Neuronal stem cell (in vitro differentiated cells): Measurements from ENCODE around the gene FLNA.

Source experiments
- DNase-seq: peaks from one replicate; pipeline ENCODE4 v3.0.0-alpha.2; 2013; ENCODE audit warnings: low spot score
- H2AFZ ChIP-seq: one replicate; pipeline ENCODE4 v1.6.1; 2013; ENCODE audit warnings: mild to moderate bottlenecking, low read length, inconsistent platforms
- H2AK5ac ChIP-seq: 2 replicates; pipeline ENCODE4 v1.6.1; 2013; ENCODE audit warnings: low read depth, mild to moderate bottlenecking, inconsistent platforms, low read length, moderate library complexity, mixed read lengths
- H2BK120ac ChIP-seq: 2 replicates; pipeline ENCODE4 v1.6.1; 2013; ENCODE audit warnings: low read depth, mild to moderate bottlenecking, inconsistent platforms, low read length, moderate library complexity, mixed read lengths
- H2BK12ac ChIP-seq: one replicate; pipeline ENCODE4 v1.6.1; 2013; ENCODE audit warnings: low read length, inconsistent platforms
- H2BK15ac ChIP-seq: 2 replicates; pipeline ENCODE4 v1.6.1; 2013; ENCODE audit warnings: mild to moderate bottlenecking, low read length, inconsistent platforms, mixed read lengths
- H2BK5ac ChIP-seq: one replicate; pipeline ENCODE4 v1.6.1; 2013; ENCODE audit warnings: inconsistent platforms, mild to moderate bottlenecking, low read length, moderate library complexity
- H3K14ac ChIP-seq: one replicate; pipeline ENCODE4 v1.6.1; 2013; ENCODE audit warnings: low read length, inconsistent platforms
- H3K18ac ChIP-seq: 2 replicates; pipeline ENCODE4 v1.6.1; 2013; ENCODE audit warnings: low read length, inconsistent platforms
- H3K23ac ChIP-seq: 2 replicates; pipeline ENCODE4 v1.6.1; 2013; ENCODE audit warnings: low read depth, mild to moderate bottlenecking, mixed read lengths, low read length, inconsistent platforms; ENCODE audit not compliant: poor library complexity
- H3K27ac ChIP-seq: replicated peaks from 3 replicates; pipeline ENCODE4 v1.5.1; 2013; ENCODE audit warnings: low read length, inconsistent platforms
- H3K27me3 ChIP-seq, 3 experiments: 2 replicates each; pipeline ENCODE4 v1.6.1; 2013; ENCODE audit warnings: low read length in 3 of 3, mild to moderate bottlenecking in 2 of 3, inconsistent platforms in 1 of 3, low read depth in 1 of 3, mixed read lengths in 1 of 3, moderate library complexity in 1 of 3; ENCODE audit not compliant: control insufficient read depth in 3 of 3, insufficient read depth in 3 of 3
- H3K36me3 ChIP-seq, 2 donors: replicated peaks in 1 of 2; 2 replicates each; pipeline ENCODE4 v1.6.1; 2013; ENCODE audit warnings: low read length in 2 of 2; ENCODE audit not compliant: control insufficient read depth in 2 of 2, insufficient read depth in 2 of 2
- H3K4ac ChIP-seq: 2 replicates; pipeline ENCODE4 v1.6.1; 2013; ENCODE audit warnings: inconsistent platforms, mild to moderate bottlenecking, low read length, moderate library complexity
- H3K4me1 ChIP-seq, 2 donors: 1 replicate in 1 of 2; 2 replicates in 1 of 2; pipeline ENCODE4 v1.6.1; 2013; ENCODE audit warnings: low read length in 2 of 2, low read depth in 1 of 2; ENCODE audit not compliant: control insufficient read depth in 2 of 2, insufficient read depth in 1 of 2
- H3K4me2 ChIP-seq: one replicate; pipeline ENCODE4 v1.6.1; 2013; ENCODE audit warnings: mild to moderate bottlenecking, low read length, inconsistent platforms; ENCODE audit not compliant: insufficient read depth, poor library complexity, severe bottlenecking
- H3K4me3 ChIP-seq, 2 donors: 2 replicates each; pipeline ENCODE4 v1.5.1; 2013; ENCODE audit warnings: low read length in 2 of 2, mild to moderate bottlenecking in 2 of 2, inconsistent platforms in 1 of 2, moderate library complexity in 1 of 2
- H3K79me1 ChIP-seq: one replicate; pipeline ENCODE4 v1.6.1; 2013; ENCODE audit warnings: low read depth, mild to moderate bottlenecking, inconsistent platforms, low read length, moderate library complexity
- H3K9ac ChIP-seq: one replicate; pipeline ENCODE4 v1.6.1; 2013; ENCODE audit warnings: mild to moderate bottlenecking, low read depth, low read length, inconsistent platforms; ENCODE audit not compliant: poor library complexity
- H3K9me3 ChIP-seq, 2 donors: replicated peaks in 1 of 2; 2 replicates each; pipeline versions ENCODE3 to v1.6.1; 2013; ENCODE audit warnings: low read length in 2 of 2, mild to moderate bottlenecking in 2 of 2, inconsistent platforms in 1 of 2, low read depth in 1 of 2, mixed read lengths in 1 of 2, moderate library complexity in 1 of 2; ENCODE audit not compliant: control insufficient read depth in 2 of 2, insufficient read depth in 1 of 2
- H4K8ac ChIP-seq: one replicate; pipeline ENCODE4 v1.6.1; 2013; ENCODE audit warnings: low read depth, mild to moderate bottlenecking, inconsistent platforms, low read length, moderate library complexity
- H4K91ac ChIP-seq: one replicate; pipeline ENCODE4 v1.6.1; 2013; ENCODE audit warnings: low read length, low read depth, mild to moderate bottlenecking, inconsistent platforms; ENCODE audit not compliant: poor library complexity
- WGBS, 2 donors: extraction: QIAGEN DNeasy Blood & Tissue Kit; methylation state at CpG; one replicate each; pipeline ENCODE4 v1.1.7; 2013; ENCODE audit warnings: missing lambda C conversion rate in 2 of 2, mixed read lengths in 1 of 2; ENCODE audit not compliant: insufficient read length in 2 of 2, insufficient replicate concordance in 1 of 2; ENCODE audit errors: extremely low coverage in 2 of 2; 5-methylcytosine and 5-hydroxymethylcytosine counted together

FLNA gene

GRCh38 chrX:154322890-154323289, 51.5 kb downstream of the FLNA start:
- H2BK12ac ChIP-seq: no peak overlapping the region
- no peak overlapping the region for H4K8ac ChIP-seq
- H3K27me3 ChIP-seq: peaks cover 0 to 64% (median 0%) of the 10 kb centered on the region in 3 experiments
- H3K79me1 ChIP-seq: no peaks in the 10 kb centered on the region
- no peak overlapping the region for H2AFZ ChIP-seq
- H3K4ac ChIP-seq: no peak overlapping the region
- no peak for DNase-seq
- H3K27ac ChIP-seq: no peak overlapping the region
- no peak overlapping the region for H3K4me2 ChIP-seq
- no peaks in the 10 kb centered on the region for H3K4me1 ChIP-seq
- H3K9ac ChIP-seq: no peak overlapping the region
- H3K14ac ChIP-seq: no peak overlapping the region
- H3K4me3 ChIP-seq: no peak overlapping the region
- no CpG with 5 or more reads among the region's 10 CpGs for WGBS, 2 donors
- no peak overlapping the region for H2BK120ac ChIP-seq
- no peak overlapping the region for H2AK5ac ChIP-seq
- no peak overlapping the region for H2BK15ac ChIP-seq
- H3K36me3 ChIP-seq: no peaks in the 10 kb centered on the region
- no peaks in the 10 kb centered on the region for H3K9me3 ChIP-seq
- H2BK5ac ChIP-seq: no peak overlapping the region
- no peak overlapping the region for H3K23ac ChIP-seq
- no peak overlapping the region for H3K18ac ChIP-seq
- no peak overlapping the region for H4K91ac ChIP-seq

GRCh38 chrX:154321594-154321993, 52.8 kb downstream of the FLNA start:
- peaks cover 0 to 56% (median 0%) of the 10 kb centered on the region in 3 experiments for H3K27me3 ChIP-seq
- DNase-seq: no peak
- no peak overlapping the region for H2BK12ac ChIP-seq

DNA sequence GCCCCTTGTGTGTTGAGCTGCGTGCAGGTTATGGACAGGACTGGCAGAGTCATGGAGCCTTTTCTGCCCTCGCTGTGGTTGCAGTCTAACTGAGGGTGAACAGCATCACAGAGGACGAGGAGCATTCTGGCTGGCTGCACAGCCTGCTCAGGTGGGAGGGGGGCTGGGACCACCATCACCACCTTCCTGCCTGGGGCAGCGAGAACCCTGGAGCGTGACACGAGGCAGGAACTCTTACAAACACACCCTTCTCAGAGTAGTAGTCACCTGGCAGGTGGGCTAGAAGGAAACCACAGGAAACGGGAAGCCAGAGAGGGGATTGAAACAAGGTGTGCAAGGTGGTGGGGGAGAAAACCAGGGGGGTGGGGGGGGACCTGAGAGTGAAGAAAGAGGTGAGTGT, 53.3 kb downstream of the FLNA start:
- no peaks in the 10 kb centered on the region for H3K4me1 ChIP-seq
- H2BK120ac ChIP-seq: no peak overlapping the region
- no peak overlapping the region for H3K23ac ChIP-seq
- no peak for DNase-seq
- H3K4me2 ChIP-seq: no peak overlapping the region
- no peak overlapping the region for H4K91ac ChIP-seq
- no peak overlapping the region for H2BK5ac ChIP-seq
- H3K4ac ChIP-seq: no peak overlapping the region
- H2AK5ac ChIP-seq: no peak overlapping the region
- H3K79me1 ChIP-seq: no peaks in the 10 kb centered on the region
- no peak overlapping the region for H3K18ac ChIP-seq
- WGBS, 2 donors: no CpG with 5 or more reads among the region's 7 CpGs
- no peak overlapping the region for H2BK15ac ChIP-seq
- peak overlapping the region; percentile 21 for H3K14ac ChIP-seq
- no peak overlapping the region for H4K8ac ChIP-seq
- no peak overlapping the region for H3K4me3 ChIP-seq
- no peaks in the 10 kb centered on the region for H3K9me3 ChIP-seq
- H3K27ac ChIP-seq: no peak overlapping the region
- H3K27me3 ChIP-seq: peaks cover 0 to 52% (median 0%) of the 10 kb centered on the region in 3 experiments
- H2AFZ ChIP-seq: no peak overlapping the region
- no peak overlapping the region for H3K9ac ChIP-seq
- H2BK12ac ChIP-seq: no peak overlapping the region
- no peaks in the 10 kb centered on the region for H3K36me3 ChIP-seq

More at GRCh38 chrX:154321594-154321993, 52.8 kb downstream of the FLNA start:
- Histone ChIP-seq H3K9ac (no peak overlapping the region), H2AFZ (no peak overlapping the region), H3K27ac (no peak overlapping the region), H2AK5ac (no peak overlapping the region), H3K18ac (no peak overlapping the region), H2BK5ac (no peak overlapping the region), H3K4ac (no peak overlapping the region), H3K4me3 (no peak overlapping the region), H4K8ac (no peak overlapping the region), H3K4me1 (no peaks in the 10 kb centered on the region), H4K91ac (no peak overlapping the region), H3K36me3 (no peaks in the 10 kb centered on the region), H2BK120ac (no peak overlapping the region), H3K9me3 (no peaks in the 10 kb centered on the region), H3K14ac (no peak overlapping the region), H3K79me1 (no peaks in the 10 kb centered on the region), H3K23ac (no peak overlapping the region), H3K4me2 (no peak overlapping the region), H2BK15ac (no peak overlapping the region)
- no CpG with 5 or more reads among the region's 10 CpGs for WGBS, 2 donors

DNA sequence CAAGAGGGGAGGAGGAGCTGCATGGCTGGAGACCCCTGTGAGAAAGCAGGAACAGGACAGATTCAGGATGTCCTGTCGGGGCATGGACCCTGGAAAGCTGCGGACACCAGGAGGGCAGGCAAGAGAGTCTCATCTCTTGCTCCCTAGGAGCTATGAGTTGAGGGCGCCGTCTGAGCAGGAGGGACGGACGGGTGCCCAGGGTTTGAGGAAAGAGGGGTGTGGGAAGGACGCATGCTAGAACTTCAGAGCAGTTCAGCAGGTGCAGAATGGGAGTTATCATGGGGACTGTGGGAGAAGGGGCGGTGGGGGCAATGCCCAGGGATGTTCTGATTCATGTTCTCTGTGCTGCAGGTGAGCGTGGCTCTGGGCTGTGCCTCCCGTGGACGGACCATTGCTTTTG, 54.0 kb downstream of the FLNA start:
- Histone ChIP-seq H2BK120ac (no peak overlapping the region), H3K23ac (no peak overlapping the region), H3K4me2 (no peak overlapping the region), H2BK12ac (no peak overlapping the region), H3K27me3 (peaks cover 0 to 54% (median 0%) of the 10 kb centered on the region in 3 experiments), H3K36me3 (no peaks in the 10 kb centered on the region), H3K9me3 (no peaks in the 10 kb centered on the region), H3K18ac (no peak overlapping the region), H3K4ac (no peak overlapping the region), H3K4me3 (no peak overlapping the region), H3K14ac (no peak overlapping the region), H3K27ac (no peak overlapping the region), H3K9ac (no peak overlapping the region), H2BK5ac (no peak overlapping the region), H2BK15ac (no peak overlapping the region), H4K8ac (no peak overlapping the region), H3K4me1 (no peaks in the 10 kb centered on the region), H2AK5ac (no peak overlapping the region), H2AFZ (no peak overlapping the region), H3K79me1 (no peaks in the 10 kb centered on the region), H4K91ac (no peak overlapping the region)
- no peak for DNase-seq
- no CpG with 5 or more reads among the region's 11 CpGs for WGBS, 2 donors
